GM12878 (cell line): ENCODE measurements around the gene CLASRP. TPM values are rescaled to one million over a fixed set of nuclear protein-coding genes. Genes with fewer than 3 reads are reported as not detected.

Experiments
- ATAC-seq: fragments of 200-7000 bp; cut with Tn5 transposase; 3 replicates; pipeline ENCODE4 v1.9.1; 2020; ENCODE audit warnings: mild to moderate bottlenecking, moderate library complexity
- BruUV-seq: library from RNA; stranded (reverse); fragments of 400-500 nt; replicated peaks from 2 replicates; lab custom pipeline; 2021; lab: Mats Ljungman, UMichigan
- CTCF ChIA-PET: fragments of 300-600 bp; sonication (Branson Sonifier 250); formaldehyde crosslinking; extraction: SDS; loops from one replicate; lab custom pipeline; 2021; ENCODE audit warnings: inconsistent platforms; lab: Yijun Ruan, JAX
- POLR2A ChIA-PET: fragments of 350-600 bp; formaldehyde crosslinking; extraction: SDS; loops from one replicate; lab custom pipeline; 2021; ENCODE audit warnings: inconsistent platforms; lab: Charles Lee
- RAD21 ChIA-PET: fragments of 300-600 bp; sonication (Branson Sonifier 250); formaldehyde crosslinking; loops from one replicate; lab custom pipeline; 2023; ENCODE audit warnings: antibody characterized with exemption; ENCODE audit not compliant: unreplicated experiment; lab: Charles Lee
- SMC1A ChIA-PET: fragments of 300-600 bp; sonication (Branson Sonifier 250); formaldehyde crosslinking; loops from one replicate; lab custom pipeline; 2023; ENCODE audit not compliant: unreplicated experiment, uncharacterized antibody; lab: Charles Lee
- DNase-seq: peaks from one replicate; pipeline ENCODE4 v3.0.0-alpha.2; 2011; ENCODE audit warnings: low read depth, low spot score
- FAIRE-seq: peaks from 3 replicates; lab custom pipeline; 2011; peaks lifted over from hg19 to GRCh38; lab: Jason Lieb, UNC
- H2AFZ ChIP-seq: 2 replicates; pipeline ENCODE4 v1.6.0; 2011; ENCODE audit warnings: low read depth, low read length, control low read depth; ENCODE audit not compliant: control insufficient read depth
- H3K27ac ChIP-seq: 2 replicates; pipeline ENCODE4 v1.5.1; 2011; ENCODE audit warnings: control low read depth; ENCODE audit not compliant: control insufficient read depth, insufficient read depth
- H3K27me3 ChIP-seq, 2 experiments: replicated peaks in 1 of 2; 2 replicates each; pipeline versions ENCODE4 v1.6.0 to v1.6.1; 2011; ENCODE audit warnings: low read length in 1 of 2; ENCODE audit not compliant: control insufficient read depth in 2 of 2, insufficient read depth in 2 of 2
- H3K36me3 ChIP-seq, 2 experiments: 2 replicates each; pipeline ENCODE4 v1.5.1; 2011; ENCODE audit warnings: low read length in 1 of 2; ENCODE audit not compliant: control insufficient read depth in 2 of 2, insufficient read depth in 2 of 2
- H3K4me1 ChIP-seq: 2 replicates; pipeline ENCODE4 v1.6.1; 2011; ENCODE audit warnings: mild to moderate bottlenecking, low read length, moderate library complexity, mixed read lengths; ENCODE audit not compliant: control insufficient read depth, insufficient read depth
- H3K4me2 ChIP-seq: 2 replicates; pipeline ENCODE4 v1.6.0; 2011; ENCODE audit warnings: control low read depth; ENCODE audit not compliant: control insufficient read depth, insufficient read depth
- H3K4me3 ChIP-seq: fragments of 200-600 bp; sonication (generic); 2 replicates; pipeline ENCODE4 v1.5.1; 2016
- H3K79me2 ChIP-seq: 2 replicates; pipeline ENCODE4 v1.6.0; 2011; ENCODE audit warnings: low read length; ENCODE audit not compliant: control insufficient read depth, insufficient read depth
- H3K9ac ChIP-seq: 2 replicates; pipeline ENCODE4 v1.8.0; 2011; ENCODE audit warnings: low read length, control low read depth, mixed read lengths; ENCODE audit not compliant: control insufficient read depth, insufficient read depth
- H3K9me3 ChIP-seq: replicated peaks from 3 replicates; pipeline ENCODE4 v1.5.1; 2011; ENCODE audit warnings: mild to moderate bottlenecking, low read length; ENCODE audit not compliant: control insufficient read depth, insufficient read depth
- H4K20me1 ChIP-seq: 2 replicates; pipeline ENCODE4 v1.6.0; 2011; ENCODE audit not compliant: control insufficient read depth, insufficient read depth
- CEBPB ChIP-seq, 2 experiments: fragments of 150-350 bp in 1 of 2; IDR thresholded peaks; 2 replicates each; pipeline ENCODE4 v1.6.1; 2012 to 2014; ENCODE audit warnings: low read depth in 2 of 2, low read length in 2 of 2, borderline replicate concordance in 1 of 2, inconsistent platforms in 1 of 2
- ESRRA ChIP-seq: IDR thresholded peaks from 2 replicates; pipeline ENCODE4 v1.6.1; 2012; ENCODE audit warnings: mild to moderate bottlenecking, low read length, improper control_type of control experiment
- IRF5 ChIP-seq: fragments of 450-650 bp; IDR thresholded peaks from 2 replicates; pipeline ENCODE4 v1.6.1; 2017; ENCODE audit warnings: borderline replicate concordance
- JUND ChIP-seq: IDR thresholded peaks from 2 replicates; pipeline ENCODE4 v1.6.1; 2012; ENCODE audit warnings: low read depth, mild to moderate bottlenecking, low read length, improper control_type of control experiment, moderate library complexity
- KLF5 ChIP-seq: fragments of 450-650 bp; IDR thresholded peaks from 2 replicates; pipeline ENCODE4 v1.6.1; 2014; ENCODE audit warnings: mild to moderate bottlenecking; ENCODE audit not compliant: partially characterized antibody
- NFXL1 ChIP-seq: fragments of 450-650 bp; IDR thresholded peaks from 2 replicates; pipeline ENCODE4 v1.6.1; 2017; ENCODE audit warnings: antibody characterized with exemption, mild to moderate bottlenecking, borderline replicate concordance
- NKRF ChIP-seq: fragments of 450-650 bp; conservative IDR thresholded peaks from 2 replicates; pipeline ENCODE4 v1.6.1; 2017; ENCODE audit warnings: mild to moderate bottlenecking, moderate library complexity
- PAX5 ChIP-seq: IDR thresholded peaks from 2 replicates; pipeline ENCODE4 v1.6.1; 2011; ENCODE audit warnings: low read depth, low read length, borderline replicate concordance
- RAD21 ChIP-seq: IDR thresholded peaks from 2 replicates; pipeline ENCODE4 v1.6.1; 2011; ENCODE audit warnings: mild to moderate bottlenecking, low read depth, low read length, moderate library complexity; ENCODE audit not compliant: insufficient read depth
- RELA ChIP-seq: fragments of 450-650 bp; IDR thresholded peaks from 2 replicates; pipeline ENCODE4 v1.8.0; 2014; ENCODE audit warnings: borderline replicate concordance; ENCODE audit not compliant: partially characterized antibody
- SREBF1 ChIP-seq: IDR thresholded peaks from 2 replicates; pipeline ENCODE4 v1.6.1; 2012; ENCODE audit warnings: mild to moderate bottlenecking, low read length
- STAT1 ChIP-seq: fragments of 450-650 bp; conservative IDR thresholded peaks from 2 replicates; pipeline ENCODE4 v1.6.1; 2014; ENCODE audit warnings: antibody characterized with exemption, mild to moderate bottlenecking
- WGBS: methylation state at CpG from one replicate; pipeline ENCODE4 v1.1.6; 2016; ENCODE audit warnings: low lambda C conversion rate; ENCODE audit not compliant: insufficient replicate concordance, insufficient coverage; ENCODE audit errors: missing lambda C conversion rate; 5-methylcytosine and 5-hydroxymethylcytosine counted together
- in situ Hi-C: fragments of 300-500 bp; cut with MboI; formaldehyde crosslinking; loops from 9 replicates; pipeline ENCODE4 v1.14.3; 2018; ENCODE audit warnings: mixed read lengths
- intact Hi-C: fragments of 100-400 bp; cut with micrococcal nuclease; formaldehyde crosslinking; loops from one replicate; pipeline ENCODE4 v1.14.2; 2022; ENCODE audit not compliant: unreplicated experiment
- polyA plus RNA-seq, 11 experiments: library from polyadenylated mRNA; depleted of rRNA in 4 of 11; unstranded in 6 of 11; stranded (reverse) in 5 of 11; fragments of >200 nt; fragmentation: Nextera tagmentation in 4 of 11; fragmentation: Illumina TruSeq in 1 of 11; extraction: Ambion mirVana in 4 of 11; extraction: Trizol in 1 of 11; gene quantifications; 1 replicate in 1 of 11; 2 replicates in 10 of 11; pipeline versions ENCODE4 v1.2.1 to v1.2.3, GENCODE V29; 2011 to 2016; ENCODE audit warnings: inconsistent platforms in 2 of 11, missing spikeins in 2 of 11, low read depth in 1 of 11
- total RNA-seq, 4 experiments: library from RNA; depleted of rRNA in 3 of 4; stranded (reverse); fragments of >200 nt in 3 of 4; fragmentation: Illumina TruSeq in 1 of 4; extraction: Trizol in 1 of 4; gene quantifications; 2 replicates each; pipeline versions ENCODE4 v1.2.1 to v1.2.3, GENCODE V29; 2013 to 2021

The CLASRP gene
- total and polyA plus RNA-seq, 10 of the 15 experiments (the other 5 are each of a cell fraction or from before 2014, with no cell fraction given): 0.68 to 75.8 (median 30.2) TPM

GRCh38 chr19:45001087-45001739 is 37.6 kb upstream of the CLASRP start, which contains the start of gene RELB (continued):
- TF ChIP-seq RAD21 (no peak), NKRF (peak; percentile 78)
- TF ChIP-seq, all 136 proteins: peak for 43

GRCh38 chr19:45003485-45003884 is 35.4 kb upstream of the CLASRP start:
- SMC1A ChIA-PET: no interaction called here
- WGBS: 94% methylated on average over 3 of the region's 4 CpGs
- no peak for TF ChIP-seq ESRRA
- TF ChIP-seq NKRF: no peak
- no peak for TF ChIP-seq PAX5
- no peak for TF ChIP-seq IRF5
- TF ChIP-seq CEBPB (IDR thresholded peaks at IDR 0.05; ENCODE audit: borderline replicate concordance in 1 of 2, low read depth in 2 of 2, low read length in 2 of 2): no peak
- TF ChIP-seq NFXL1: no peak
- no peak for TF ChIP-seq RELA
- TF ChIP-seq KLF5: no peak
- no peak for TF ChIP-seq STAT1
- TF ChIP-seq SREBF1: no peak
- TF ChIP-seq JUND: no peak

More at GRCh38 chr19:45003485-45003884, 35.4 kb upstream of the CLASRP start:
- ChIA-PET POLR2A (interaction anchor here (0.6 to 0.7 kb wide), 3 partner anchors 14 to 174 kb away, joined by 3 to 6 read pairs (median 5); no protein-coding TSS in a partner anchor), CTCF (interaction anchor here (1.2 kb wide), 1 partner anchor 56 kb away, joined by 3 read pairs; no protein-coding TSS in a partner anchor), RAD21 (interaction anchor here (0.6 kb wide), 1 partner anchor 134 kb away, joined by 3 read pairs; no protein-coding TSS in a partner anchor)
- FAIRE-seq (no peak), ATAC-seq (no peak), DNase-seq (no peak)
- Histone ChIP-seq H3K36me3 (peaks cover 2 to 11% of the 10 kb centered on the region in 2 experiments; a peak in 3 of 4 replicates), H3K27ac (no peak overlapping the region), H3K79me2 (peaks cover 12% of the 10 kb centered on the region), H3K9ac (no peak overlapping the region), H3K27me3 (no peaks in the 10 kb centered on the region), H3K4me3 (no peak overlapping the region), H4K20me1 (no peaks in the 10 kb centered on the region), H3K4me2 (0 out of 2 replicates have a peak overlapping the region, but pooled peaks have one; percentile 30), H3K9me3 (no peaks in the 10 kb centered on the region), H2AFZ (no peak overlapping the region), H3K4me1 (peaks cover 3% of the 10 kb centered on the region; the same call in 1 of the 2 replicates)
- intact Hi-C loops (no loop called here), in situ Hi-C loops (no loop called here)
- BruUV-seq: TSS peak; percentile 65
